ENCODE results near the gene EIF3D.
A peak's percentile ranks its signal among the peaks of the same experiment; 100 is the strongest.

The EIF3D gene

GRCh38 chr22:36505998-36506635, 22.8 kb downstream of the EIF3D start:
- no peak for DNase-seq (ENCODE audit: low read depth)

DNA sequence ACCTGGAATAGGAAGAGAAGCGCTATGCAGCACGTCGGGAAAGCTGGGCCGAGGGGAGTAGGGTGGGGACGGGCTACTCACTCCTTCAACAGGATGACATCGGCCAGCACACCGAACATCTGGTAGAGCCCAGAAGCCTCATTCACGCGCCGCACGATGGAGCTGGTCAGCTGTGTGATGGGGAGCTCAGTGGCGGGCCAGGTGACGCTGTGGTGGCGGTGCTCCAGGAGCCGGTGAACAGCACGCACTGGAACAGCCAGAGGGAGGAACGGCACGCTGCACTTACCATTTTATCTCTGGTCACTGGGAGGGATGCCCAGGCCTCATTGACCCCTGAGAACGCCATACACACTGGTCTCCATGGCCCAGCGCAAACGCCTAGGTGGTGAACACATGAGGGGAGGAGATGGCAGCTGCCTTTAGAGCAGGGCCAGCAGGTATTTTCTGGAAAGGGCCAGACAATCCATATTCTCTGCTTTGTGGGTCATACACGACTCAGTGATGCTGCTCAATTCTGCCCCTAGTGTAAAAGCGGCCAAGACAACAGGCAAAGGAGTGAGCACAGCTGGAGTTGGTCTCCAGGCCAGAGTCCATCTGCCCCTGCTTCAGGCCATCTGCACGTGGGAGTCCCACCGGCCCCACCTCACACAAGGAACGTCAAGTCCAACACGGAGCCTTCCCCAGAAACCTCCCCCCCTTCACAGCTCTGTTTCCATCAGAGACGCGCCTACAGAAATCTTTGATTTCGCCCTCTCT, 30.9 kb downstream of the EIF3D start:
- DNase-seq (ENCODE audit: low read depth) = no peak

DNA sequence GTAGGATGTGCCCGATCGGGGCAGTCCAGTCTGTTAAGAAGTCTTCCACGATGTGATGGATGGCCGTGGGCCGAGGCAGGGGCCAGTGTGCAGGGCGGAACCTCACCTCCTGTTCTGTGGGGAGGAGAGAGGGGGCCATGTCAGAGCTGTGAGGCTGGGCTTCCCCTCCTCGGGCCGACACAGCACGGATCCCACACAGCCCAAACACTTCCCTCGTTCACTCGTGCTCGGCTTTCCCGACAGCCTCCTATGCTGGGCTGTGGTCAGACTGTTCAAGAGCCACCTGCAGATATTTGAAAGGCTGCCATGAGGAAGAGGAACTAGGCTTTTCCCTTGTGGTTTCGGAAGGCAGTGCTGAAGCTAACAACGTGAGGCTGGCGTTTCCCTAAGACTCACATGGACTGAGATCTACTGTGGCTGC, 35.3 kb downstream of the EIF3D start:
- DNase-seq (ENCODE audit: low read depth) = no peak

- no peak for DNase-seq (ENCODE audit: low read depth)
These were observed 36.9 kb downstream of the EIF3D start for GRCh38 chr22:36492109-36492508.

DNA sequence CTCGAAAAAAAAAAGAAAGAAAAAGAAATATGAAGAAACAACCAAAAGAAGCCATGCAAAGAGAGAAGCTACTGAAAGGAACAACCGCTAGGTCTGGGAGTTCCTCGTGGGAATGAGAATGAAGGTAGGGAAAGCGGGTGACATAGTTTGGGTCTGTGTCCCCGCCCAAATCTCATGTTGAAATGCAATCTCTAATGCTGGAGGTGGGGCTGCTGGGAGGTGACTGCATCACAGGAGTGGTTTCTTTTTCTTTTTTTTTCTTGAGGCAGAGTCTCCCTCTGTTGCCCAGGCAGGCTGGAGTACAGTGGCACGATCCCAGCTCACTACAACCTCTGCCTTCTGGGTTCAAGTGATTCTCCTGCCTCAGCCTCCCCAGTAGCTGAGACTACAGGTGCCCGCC, 37.8 kb downstream of the EIF3D start:
- no peak for DNase-seq (ENCODE audit: low read depth)

DNA sequence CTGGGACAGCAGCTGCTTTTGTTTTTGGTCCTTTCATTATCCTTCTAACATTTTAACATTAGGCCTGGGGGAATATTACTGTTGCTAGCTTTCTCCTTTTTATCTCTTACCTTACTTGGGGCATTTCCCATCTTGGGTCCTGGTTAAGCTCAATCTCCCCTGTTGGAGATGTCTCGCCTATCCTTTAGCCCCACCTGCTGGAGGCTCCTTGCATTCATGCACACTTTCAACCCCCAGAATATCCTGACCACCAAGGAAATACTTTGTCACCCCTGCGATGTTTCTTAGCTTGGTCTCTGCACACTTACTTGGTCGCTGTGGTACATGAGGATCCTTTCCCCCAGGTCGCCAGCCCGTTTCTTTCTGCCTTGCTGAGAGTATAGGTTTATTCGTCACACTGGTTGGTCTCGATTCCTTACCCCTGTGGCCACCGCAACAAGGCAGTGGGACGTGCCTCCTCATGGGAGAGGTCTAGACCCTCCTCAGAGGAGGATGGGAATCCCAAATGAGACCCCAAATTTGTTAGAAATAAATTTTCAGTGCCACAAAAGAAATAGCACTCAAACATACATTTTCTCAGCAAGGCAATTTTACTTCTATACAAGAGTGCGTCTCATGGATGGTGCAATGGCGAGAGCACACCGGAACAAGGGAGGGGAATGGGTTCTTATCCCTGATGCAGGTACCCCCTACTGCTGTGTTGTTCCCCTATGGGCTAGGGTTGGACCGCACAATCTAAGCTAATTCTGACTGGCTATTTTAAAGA, 42.2 kb downstream of the EIF3D start:
- peak; percentile 38 for DNase-seq (ENCODE audit: low read depth)

GRCh38 chr22:36481393-36482168, 47.4 kb downstream of the EIF3D start, which contains the start of gene TXN2:
TSS of gene TXN2 (minus strand) at chr22:36481640. CDS start at chr22:36480837, 803 bp downstream.
- DNase-seq (ENCODE audit: low read depth) = peak; percentile 91

GRCh38 chr22:36480941-36481392, 48.0 kb downstream of the EIF3D start:
- DNase-seq (ENCODE audit: low read depth) = no peak

DNA sequence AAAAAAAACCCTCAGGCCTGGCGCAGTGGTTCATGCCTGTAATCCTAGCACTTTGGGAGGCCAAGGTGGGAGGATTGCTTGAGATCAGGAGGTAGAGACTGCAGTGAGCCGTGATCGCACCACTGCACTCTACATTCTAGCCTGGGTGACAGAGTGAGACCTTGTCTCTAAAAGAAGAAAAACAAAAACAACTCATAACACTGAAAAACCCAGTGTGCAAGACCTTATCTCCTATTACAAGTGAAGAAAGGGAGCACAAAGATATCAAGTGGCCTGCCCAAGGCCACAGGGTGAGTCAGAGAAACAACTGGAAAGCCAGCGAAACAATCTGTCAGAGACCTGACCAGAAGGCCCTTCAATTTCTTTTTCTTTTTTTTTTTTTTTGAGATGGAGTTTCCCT, 50.0 kb downstream of the EIF3D start:
- no peak for DNase-seq (ENCODE audit: low read depth)

DNA sequence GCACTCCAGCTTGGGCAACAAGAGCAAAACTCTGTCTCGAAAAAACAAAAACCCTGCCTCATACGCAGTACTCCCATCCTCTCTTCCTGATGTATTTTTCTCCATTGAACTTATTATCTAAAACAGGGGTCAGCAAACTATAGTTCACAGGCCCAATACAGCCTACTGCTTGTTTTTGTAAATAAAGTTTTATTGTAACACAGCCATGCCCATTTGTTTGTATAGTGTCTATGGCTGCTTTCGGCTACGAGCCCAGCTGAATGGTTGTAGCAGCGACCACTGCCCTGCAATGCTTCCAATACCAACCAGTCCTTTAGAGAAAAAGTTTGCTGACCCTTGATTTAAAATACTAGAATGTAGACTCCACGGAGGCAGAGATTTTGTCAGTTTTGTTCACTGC, 53.6 kb downstream of the EIF3D start:
- no peak for DNase-seq (ENCODE audit: low read depth)

- DNase-seq (ENCODE audit: low read depth) = no peak
These were observed 56.3 kb downstream of the EIF3D start for GRCh38 chr22:36472689-36473088.

DNA sequence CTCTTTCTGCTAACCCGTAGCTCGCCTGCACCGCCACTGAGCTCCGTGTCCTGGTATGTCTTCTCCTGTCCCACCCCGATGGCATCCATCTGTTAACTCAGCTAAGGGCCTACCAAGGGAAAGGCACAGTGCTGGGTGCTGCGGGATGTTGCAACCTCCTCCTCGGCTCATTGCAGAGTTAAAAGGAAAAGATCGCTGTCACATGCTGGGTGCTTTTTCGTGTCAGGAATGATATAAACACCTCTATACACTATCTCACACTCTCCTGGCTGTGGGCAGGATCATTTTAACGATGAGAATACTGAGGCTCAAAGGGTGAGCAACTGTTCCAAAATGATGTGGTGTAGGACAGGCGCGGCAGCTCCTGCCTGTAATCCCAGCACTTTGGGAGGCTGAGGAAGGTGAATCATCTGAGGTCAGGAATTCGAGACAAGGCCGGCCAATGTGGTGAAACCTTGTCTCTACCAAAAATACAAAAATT, 57.6 kb downstream of the EIF3D start:
- DNase-seq (ENCODE audit: low read depth) = no peak

GRCh38 chr22:36470994-36471331, 58.0 kb downstream of the EIF3D start:
- DNase-seq (ENCODE audit: low read depth) = no peak

- DNase-seq (ENCODE audit: low read depth) = peak; percentile 73
These were observed 58.6 kb downstream of the EIF3D start for GRCh38 chr22:36470162-36470993.

GRCh38 chr22:36469094-36469710, 59.8 kb downstream of the EIF3D start:
- no peak for DNase-seq (ENCODE audit: low read depth)

DNA sequence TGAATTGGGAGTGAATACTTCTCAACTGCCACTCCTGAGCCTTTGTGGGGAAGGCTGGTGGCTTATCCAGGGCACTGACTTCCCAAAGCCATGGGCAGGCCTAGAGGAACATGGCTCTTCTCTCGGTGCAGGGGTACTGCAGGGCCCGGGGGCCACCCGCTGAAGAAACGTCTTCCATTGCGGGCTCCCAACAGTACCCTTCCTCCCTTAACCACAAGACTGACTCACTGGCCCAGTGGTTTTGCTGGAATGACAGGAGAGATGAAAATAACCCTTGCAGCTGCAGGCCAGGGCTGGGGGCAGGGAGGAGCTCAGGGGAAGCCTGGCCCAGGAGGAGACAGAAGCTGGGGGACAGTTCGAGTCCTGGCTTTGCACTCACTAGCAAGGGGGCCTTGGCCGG, 61.0 kb downstream of the EIF3D start:
- DNase-seq (ENCODE audit: low read depth) = no peak

DNA sequence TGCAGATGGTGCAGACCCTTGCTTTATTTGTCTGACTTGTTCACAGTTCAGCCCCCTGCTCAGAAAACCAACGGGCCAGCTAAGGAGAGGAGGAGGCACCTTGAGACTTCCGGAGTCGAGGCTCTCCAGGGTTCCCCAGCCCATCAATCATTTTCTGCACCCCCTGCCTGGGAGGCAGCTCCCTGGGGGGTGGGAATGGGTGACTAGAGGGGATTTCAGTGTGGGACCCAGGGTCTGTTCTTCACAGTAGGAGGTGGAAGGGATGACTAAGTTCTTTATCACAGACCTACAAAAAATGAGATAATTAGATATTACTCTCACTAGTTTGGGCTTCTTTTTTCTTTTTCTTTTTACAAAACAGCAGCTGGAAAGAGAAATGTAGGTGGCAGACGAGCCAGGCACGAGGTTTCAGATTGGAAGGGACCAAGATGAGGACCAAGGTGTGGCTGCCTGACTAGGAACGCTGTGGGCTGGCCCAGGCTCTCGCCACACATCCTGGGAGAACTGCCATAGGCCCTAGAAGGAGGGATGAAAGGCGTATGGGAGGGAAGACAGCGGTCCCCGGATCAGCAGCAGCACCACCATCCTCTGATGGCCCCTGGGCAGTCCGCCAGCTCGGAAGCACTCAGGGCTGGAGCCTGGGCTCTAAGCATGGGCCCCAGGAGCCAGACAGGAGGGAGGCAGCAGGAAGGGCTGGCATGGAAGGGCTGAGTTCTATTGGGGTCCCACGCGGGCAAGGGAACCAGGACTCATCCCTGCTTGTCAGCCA, 61.7 kb downstream of the EIF3D start:
- DNase-seq (ENCODE audit: low read depth) = no peak

DNA sequence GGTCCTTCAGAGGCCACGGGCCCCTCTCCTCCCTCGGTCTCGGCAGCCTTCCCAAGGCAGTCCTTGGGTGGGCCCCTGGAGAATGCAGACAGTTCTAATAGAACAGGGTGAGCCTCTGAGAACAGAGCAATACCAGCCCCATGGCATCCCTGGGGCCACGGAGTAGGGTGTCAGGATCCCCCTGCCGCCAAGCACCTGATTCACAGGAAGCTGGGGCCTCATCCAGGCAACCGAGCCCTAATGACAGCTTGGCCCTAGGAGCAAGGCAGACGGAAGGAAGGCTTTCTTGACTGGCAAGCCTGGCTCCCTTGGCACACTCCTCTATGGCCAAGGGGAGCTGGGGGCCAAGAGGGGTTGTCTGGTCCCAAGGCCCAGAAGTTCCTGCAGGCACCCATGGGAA, 62.7 kb downstream of the EIF3D start:
- no peak for DNase-seq (ENCODE audit: low read depth)

- no peak for DNase-seq (ENCODE audit: low read depth)
These were observed 63.5 kb downstream of the EIF3D start for GRCh38 chr22:36465232-36466021.
